Stimulated activated naive CD8-positive, alpha-beta T cell treated with anti-CD3 and anti-CD28 coated beads, Interleukin-15, Interleukin-2, amounts not matched to agents 100 U/mL and 50 U/mL, for 24 hours (primary cell): ENCODE data around the gene FHAD1.

Source experiments
- ATAC-seq: fragments of 150-1000 bp; cut with Tn5 transposase; one replicate; pipeline ENCODE4 v1.10.0; 2021
- DNase-seq: peaks from one replicate; pipeline ENCODE4 v3.0.0; 2021

Gene FHAD1

DNA sequence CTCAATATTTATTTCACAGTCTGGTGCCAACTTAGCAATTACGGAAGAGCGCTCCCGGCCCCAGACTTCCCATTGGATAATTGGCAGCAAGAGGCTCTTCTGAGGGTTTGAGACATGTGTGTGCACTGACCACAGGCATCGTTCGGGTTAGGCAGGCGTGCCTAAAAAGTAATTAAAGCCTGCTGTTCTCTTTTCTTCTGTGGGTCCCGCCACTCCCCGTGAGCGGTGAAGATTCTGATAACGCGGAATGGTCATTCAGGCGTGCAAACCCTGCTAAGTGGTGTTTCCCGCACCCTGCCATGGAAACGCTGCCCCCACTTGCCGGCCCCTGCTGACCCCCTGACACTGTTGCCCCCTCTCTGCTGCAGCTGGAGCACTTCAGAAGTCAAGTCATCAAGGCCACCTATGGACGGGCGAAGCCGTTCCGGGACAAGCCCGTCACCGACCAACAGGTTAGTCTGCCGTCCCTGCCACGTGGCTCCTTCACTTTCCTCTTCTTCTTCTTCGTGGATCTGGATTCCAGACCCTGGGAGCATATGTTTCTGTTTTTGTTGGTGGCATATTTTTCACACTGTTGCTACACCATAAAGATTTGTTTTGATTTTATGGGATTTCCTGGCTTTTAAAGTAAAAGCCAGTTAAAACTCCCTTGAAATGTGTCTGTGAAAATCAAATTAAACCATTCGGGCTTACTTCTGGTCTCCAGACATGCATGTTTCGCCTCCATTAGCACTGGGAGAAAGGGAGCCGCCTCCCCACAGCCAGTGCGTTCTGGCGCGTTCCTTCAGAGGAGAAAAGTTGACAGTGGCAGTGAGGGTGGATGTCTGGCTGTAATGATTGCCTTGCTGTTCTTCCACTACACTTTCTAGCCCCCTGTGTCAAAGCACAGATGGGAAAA is 79.9 kb downstream of the FHAD1 start:
- no peak for ATAC-seq
- no peak for DNase-seq

DNA sequence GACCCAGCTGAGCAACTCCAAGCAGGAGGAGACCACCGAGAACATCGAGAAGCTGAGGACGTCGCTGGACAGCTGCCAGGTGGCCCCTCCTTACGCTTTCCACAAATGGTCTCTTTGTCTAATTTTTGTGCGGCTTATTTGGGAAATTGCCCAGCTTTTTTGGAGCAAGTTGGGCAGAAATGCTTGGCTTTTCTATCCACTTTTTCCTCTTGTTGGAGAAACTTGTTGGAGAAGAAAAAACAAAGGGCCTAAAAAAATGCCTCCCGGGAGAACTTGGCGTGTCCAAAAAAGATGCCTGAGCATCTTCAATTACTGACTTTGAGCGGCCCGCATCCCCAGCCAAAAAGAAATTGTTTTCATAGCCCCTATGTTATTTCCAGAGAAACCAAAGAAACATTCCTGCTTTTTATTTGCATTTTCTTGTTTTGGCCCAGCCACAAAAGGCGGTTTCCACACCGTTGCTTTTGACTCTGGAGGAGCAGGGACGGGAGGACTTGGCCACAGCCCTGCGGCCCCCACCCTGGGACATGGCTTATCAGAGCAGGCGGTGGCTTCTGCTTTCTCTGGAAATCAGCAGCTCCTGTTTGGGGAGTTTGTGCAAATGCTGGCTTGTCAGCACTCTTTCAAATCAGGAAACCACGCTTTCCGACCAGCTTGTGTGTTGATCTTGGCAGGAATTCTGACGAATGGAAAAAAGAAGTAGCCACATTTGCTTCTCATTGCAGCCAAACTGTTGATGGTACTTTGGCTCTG is 81.5 kb downstream of the FHAD1 start:
- DNase-seq (no peak), ATAC-seq (peak; percentile 33)

GRCh38 chr1:15329104-15329820 is 82.2 kb downstream of the FHAD1 start:
- ATAC-seq (no peak), DNase-seq (no peak)

DNA sequence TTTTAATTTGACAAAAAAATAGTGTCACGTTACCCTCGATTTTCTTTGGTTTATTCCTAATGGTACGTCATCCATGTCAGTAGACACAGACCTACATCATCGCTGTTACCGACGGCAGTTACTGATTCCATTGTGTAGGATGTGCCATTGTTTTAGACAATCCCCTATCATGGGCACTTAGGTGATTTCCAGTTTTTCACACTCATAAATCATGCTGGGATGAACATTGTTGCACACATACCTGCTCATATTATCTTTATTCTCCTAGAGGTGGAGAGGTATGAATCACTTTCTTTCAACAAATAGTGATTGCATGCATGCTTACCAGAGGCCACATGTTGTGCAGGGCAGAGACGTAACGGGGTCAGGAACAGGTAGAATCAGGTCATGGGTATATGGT is 83.0 kb downstream of the FHAD1 start:
- ATAC-seq (no peak), DNase-seq (no peak)

GRCh38 chr1:15331180-15331579 is 84.2 kb downstream of the FHAD1 start:
- DNase-seq (no peak), ATAC-seq (no peak)

GRCh38 chr1:15331734-15332133 is 84.7 kb downstream of the FHAD1 start:
- DNase-seq = no peak
- ATAC-seq = no peak

GRCh38 chr1:15332525-15332924 is 85.5 kb downstream of the FHAD1 start:
- no peak for ATAC-seq
- DNase-seq = no peak

DNA sequence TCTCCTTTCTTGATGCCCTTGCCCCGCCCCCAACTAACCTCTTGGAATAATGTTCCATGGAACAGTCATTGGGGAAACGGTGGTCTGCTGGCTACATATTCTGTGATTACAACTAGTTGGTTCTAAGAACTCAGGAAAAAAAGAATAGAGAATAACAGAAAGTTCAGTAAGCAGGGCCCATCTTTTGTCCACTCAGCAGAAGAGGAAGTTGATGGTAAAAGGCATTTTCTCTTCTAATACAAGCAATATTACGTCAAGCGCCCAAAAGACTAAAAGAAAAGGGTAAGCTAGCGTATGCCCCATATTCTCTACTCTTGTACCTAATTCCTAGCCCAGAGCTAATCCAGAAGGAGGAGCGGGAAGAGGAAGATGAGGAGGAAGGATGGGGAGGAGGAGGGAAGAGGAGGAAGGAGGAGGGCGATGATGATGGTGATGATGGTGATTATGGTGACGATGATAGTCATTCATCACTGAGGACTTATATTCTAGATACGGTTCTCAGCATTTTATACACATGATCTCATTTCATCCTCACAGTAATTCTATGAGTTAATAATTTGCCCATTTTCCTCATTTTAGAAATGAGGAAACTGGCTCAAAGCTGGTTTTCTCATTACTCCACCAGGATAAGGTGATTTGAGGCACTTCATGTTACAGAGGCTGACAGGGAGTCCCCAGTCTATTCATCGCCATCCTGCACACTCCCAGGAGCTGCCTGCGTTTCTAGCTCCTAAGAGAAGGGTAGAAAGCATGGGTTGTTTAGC is 86.1 kb downstream of the FHAD1 start:
- ATAC-seq = no peak
- no peak for DNase-seq

DNA sequence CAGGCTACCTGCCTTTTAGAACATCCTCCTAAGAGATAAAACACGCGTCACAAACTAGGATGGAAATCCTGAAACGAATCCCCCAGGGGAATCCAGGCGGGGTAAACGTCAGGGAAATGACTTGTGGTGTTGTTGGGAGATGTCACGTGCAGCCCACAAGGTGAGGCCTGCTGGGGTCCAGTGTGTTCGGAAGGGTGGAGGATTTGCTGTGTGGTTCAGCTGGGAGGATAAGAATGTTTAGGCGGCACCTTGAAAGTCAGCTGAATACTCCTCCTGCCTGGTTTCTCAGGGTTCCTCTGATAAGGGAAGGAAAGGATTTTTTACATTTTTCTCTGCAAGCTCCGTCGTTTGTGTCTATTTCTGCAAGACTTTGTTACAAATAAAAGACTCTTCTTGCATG is 88.0 kb downstream of the FHAD1 start:
- DNase-seq (no peak), ATAC-seq (no peak)

- no peak for ATAC-seq
- DNase-seq = no peak
Observed at GRCh38 chr1:15336866-15337265, 89.8 kb downstream of the FHAD1 start.

DNA sequence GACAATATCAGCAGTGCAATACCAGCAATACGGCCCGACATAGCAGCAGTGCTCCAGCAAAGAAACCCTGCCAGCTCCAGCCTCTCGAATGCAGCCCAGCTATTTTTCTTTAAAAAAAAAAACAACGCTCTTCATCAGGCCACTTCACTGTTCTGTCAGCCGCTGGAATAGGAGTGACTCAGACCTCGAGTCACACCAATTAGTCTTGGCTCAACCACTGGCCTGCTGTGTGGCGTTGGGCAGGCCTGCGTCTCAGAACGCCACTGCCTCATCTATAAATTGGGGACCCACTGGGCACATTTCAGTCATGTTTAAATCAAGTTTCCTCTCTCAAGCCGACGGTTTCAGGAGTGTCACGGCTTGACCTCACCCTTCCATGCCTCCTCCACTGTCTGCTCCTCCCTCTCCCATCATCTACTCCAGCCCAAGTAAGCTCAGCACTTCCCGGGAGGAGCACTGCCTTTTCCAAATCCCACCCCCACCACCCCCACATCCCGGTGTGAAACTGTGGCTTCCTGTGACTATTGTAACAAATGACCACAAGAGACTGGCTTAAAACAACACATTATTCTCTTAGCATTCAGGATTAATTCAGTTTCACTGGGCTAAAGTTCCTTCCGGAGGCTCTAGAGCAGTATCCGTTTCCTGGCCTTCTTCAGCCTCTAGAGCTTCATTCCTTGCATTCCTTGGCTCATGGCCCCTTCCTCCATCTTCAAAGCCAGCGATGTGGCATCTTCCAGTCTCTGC is 90.8 kb downstream of the FHAD1 start:
- DNase-seq = no peak

GRCh38 chr1:15339570-15339969 is 92.5 kb downstream of the FHAD1 start:
- ATAC-seq = no peak
- DNase-seq = no peak

More for the DNA sequence above, 90.8 kb downstream of the FHAD1 start:
- ATAC-seq = no peak

DNA sequence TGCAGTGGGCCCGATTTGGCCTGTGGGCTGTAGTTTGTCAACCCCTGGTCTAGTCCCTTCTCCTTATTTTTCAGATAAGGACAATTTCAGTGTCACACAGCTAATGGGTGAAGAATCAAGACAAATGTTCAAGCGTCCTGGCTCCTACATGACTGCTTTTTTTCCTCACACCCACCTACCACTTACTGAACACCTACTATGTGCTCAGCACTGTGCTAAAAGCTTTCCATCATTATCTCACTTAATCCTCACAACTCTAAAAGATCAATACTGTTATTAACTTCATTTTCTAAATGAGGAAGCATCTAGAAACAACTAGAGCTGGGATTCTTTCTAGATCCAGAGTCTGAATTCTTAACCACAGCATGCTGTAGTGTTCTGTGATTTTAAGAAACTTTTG is 94.2 kb downstream of the FHAD1 start:
- no peak for ATAC-seq
- no peak for DNase-seq

- ATAC-seq = no peak
- DNase-seq = no peak
Observed at GRCh38 chr1:15341634-15342407, 94.8 kb downstream of the FHAD1 start.

DNA sequence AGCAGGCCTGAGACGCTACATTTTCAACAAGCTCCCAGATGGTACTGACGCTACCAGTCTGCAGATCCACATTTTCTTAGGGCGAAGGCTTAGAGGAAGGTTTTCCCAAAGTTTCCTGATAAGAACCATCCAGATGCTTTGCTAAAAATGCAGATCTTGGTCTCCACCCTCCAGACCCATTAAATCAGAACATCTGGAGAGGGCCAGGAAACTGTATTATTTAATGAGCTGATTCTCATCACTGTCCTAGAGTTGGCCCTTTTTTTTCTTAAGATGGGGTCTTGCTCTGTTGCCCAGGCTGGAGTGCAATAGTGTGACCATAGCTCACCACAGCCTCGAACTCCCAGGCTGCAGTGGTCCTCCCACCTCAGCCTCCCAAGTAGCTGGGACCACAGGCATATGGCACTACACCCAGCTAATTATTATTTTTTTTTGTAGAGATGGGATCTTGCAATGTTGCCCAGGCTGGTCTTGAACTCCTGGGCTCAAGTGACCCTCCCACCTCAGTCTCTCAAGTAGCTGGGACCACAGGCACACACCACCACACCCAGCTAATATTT is 95.5 kb downstream of the FHAD1 start:
- ATAC-seq = no peak
- no peak for DNase-seq

GRCh38 chr1:15343099-15343498 is 96.1 kb downstream of the FHAD1 start:
- ATAC-seq (no peak), DNase-seq (no peak)

DNA sequence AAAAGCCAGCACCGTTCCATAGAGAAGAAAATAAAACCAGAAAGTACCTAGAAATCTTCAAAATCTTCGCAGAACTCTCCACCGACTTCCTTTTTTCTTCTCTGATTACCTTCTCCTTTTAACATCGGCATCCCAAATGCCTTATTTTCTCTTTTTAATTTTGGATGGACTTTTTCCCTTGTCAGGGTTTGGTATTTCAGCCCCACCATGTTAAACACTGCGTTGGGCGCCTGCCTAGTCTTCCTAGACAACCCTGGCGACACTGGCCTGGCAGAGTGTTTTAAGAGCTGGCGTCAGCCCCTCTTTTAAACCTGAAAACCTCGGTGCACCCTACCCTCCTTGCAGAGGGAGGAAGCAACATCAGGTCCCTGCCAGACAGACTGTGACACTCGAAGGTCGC is 96.7 kb downstream of the FHAD1 start:
- DNase-seq = no peak
- ATAC-seq = no peak

GRCh38 chr1:15344380-15344779 is 97.4 kb downstream of the FHAD1 start:
- DNase-seq (no peak), ATAC-seq (no peak)

DNA sequence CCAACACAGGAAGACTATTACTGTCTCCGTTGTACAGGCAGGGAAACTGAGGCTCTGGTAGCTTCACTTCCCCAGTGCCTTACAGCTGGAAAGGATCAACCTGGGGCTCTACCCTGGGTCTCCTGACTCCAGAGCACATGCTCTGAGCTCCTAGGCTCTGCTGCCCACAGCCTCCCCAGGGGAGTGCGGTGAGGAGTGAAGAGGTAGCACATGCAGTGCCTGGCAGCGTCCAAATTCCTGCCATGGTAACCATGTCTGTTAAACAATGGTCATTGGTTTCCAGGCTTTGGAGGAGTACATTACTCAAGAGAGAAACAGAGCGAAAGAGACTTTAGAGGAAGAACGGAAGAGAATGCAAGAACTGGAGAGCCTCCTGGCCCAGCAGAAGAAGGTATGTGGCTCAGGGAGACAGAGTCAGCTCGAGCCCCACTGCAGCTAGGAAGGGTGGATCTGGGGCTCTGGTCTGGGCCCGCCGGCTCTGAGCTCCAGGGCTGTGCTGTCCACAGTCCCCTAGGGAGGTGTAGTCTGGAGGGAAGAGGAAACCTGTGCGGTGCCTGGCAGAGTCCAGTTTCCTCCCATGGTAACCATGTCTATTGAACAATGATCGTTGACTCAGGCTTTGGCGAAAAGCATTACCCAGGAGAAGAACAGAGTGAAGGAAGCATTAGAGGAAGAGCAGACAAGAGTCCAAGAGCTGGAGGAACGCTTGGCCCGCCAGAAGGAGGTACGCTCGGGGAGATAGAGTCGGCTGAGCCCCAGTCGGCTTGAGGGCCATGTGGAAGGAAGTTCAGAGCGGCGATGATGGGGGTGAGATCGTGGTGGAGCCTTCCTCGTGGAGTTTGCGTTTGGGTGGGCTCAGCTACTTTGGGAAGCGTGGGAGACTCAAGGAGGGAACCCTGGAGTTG is 98.0 kb downstream of the FHAD1 start:
- ATAC-seq (no peak), DNase-seq (no peak)
